Measurements from ENCODE around the gene SRP54.

SRP54 gene

GRCh38 chr14:34985740-34986139 lies 2.9 kb downstream of the SRP54 start:
- Histone ChIP-seq H3K4me3 (ENCODE audit: low read length) (no peak overlapping the region), H3K9me3 (ENCODE audit: control insufficient read depth, low read length) (no peaks in the 10 kb centered on the region), H3K27me3 (replicated peaks; ENCODE audit: control insufficient read depth, insufficient read depth, low read length) (no peaks in the 10 kb centered on the region), H3K4me1 (ENCODE audit: control insufficient read depth, insufficient read depth, low read length) (peaks cover 19% of the 10 kb centered on the region), H3K9ac (ENCODE audit: low read length) (no peak overlapping the region), H3K36me3 (ENCODE audit: control insufficient read depth, insufficient read depth, low read length, severe bottlenecking) (no peaks in the 10 kb centered on the region)
- DNase-seq (ENCODE audit: low read depth) = no peak

- H3K4me3 ChIP-seq (ENCODE audit: low read length) = no peak overlapping the region
Observed at GRCh38 chr14:34987180-34987579, 4.4 kb downstream of the SRP54 start.

GRCh38 chr14:34989762-34990161 lies 7.0 kb downstream of the SRP54 start:
- H3K9me3 ChIP-seq (ENCODE audit: control insufficient read depth, low read length) = no peaks in the 10 kb centered on the region
- H3K9ac ChIP-seq (ENCODE audit: low read length) = no peak overlapping the region
- no peak for DNase-seq (ENCODE audit: low read depth)
- H3K36me3 ChIP-seq (ENCODE audit: control insufficient read depth, insufficient read depth, low read length, severe bottlenecking) = no peaks in the 10 kb centered on the region
- H3K4me1 ChIP-seq (ENCODE audit: control insufficient read depth, insufficient read depth, low read length) = no peaks in the 10 kb centered on the region
- H3K4me3 ChIP-seq (ENCODE audit: low read length) = no peak overlapping the region
- H3K27me3 ChIP-seq (replicated peaks; ENCODE audit: control insufficient read depth, insufficient read depth, low read length) = no peaks in the 10 kb centered on the region

More at GRCh38 chr14:34987180-34987579, 4.4 kb downstream of the SRP54 start:
- H3K9me3 ChIP-seq (ENCODE audit: control insufficient read depth, low read length) = no peaks in the 10 kb centered on the region
- no peak overlapping the region for H3K9ac ChIP-seq (ENCODE audit: low read length)
- H3K27me3 ChIP-seq (replicated peaks; ENCODE audit: control insufficient read depth, insufficient read depth, low read length) = no peaks in the 10 kb centered on the region
- H3K36me3 ChIP-seq (ENCODE audit: control insufficient read depth, insufficient read depth, low read length, severe bottlenecking) = no peaks in the 10 kb centered on the region
- DNase-seq (ENCODE audit: low read depth) = no peak
- H3K4me1 ChIP-seq (ENCODE audit: control insufficient read depth, insufficient read depth, low read length) = peaks cover 12% of the 10 kb centered on the region

GRCh38 chr14:34993426-34993825 lies 10.6 kb downstream of the SRP54 start:
- H3K9ac ChIP-seq (ENCODE audit: low read length) = no peak overlapping the region
- H3K4me3 ChIP-seq (ENCODE audit: low read length) = no peak overlapping the region
- no peaks in the 10 kb centered on the region for H3K27me3 ChIP-seq (replicated peaks; ENCODE audit: control insufficient read depth, insufficient read depth, low read length)
- H3K36me3 ChIP-seq (ENCODE audit: control insufficient read depth, insufficient read depth, low read length, severe bottlenecking) = no peaks in the 10 kb centered on the region
- H3K4me1 ChIP-seq (ENCODE audit: control insufficient read depth, insufficient read depth, low read length) = no peaks in the 10 kb centered on the region
- DNase-seq (ENCODE audit: low read depth) = no peak
- no peaks in the 10 kb centered on the region for H3K9me3 ChIP-seq (ENCODE audit: control insufficient read depth, low read length)

- Histone ChIP-seq H3K9me3 (ENCODE audit: control insufficient read depth, low read length) (no peaks in the 10 kb centered on the region), H3K4me1 (ENCODE audit: control insufficient read depth, insufficient read depth, low read length) (no peaks in the 10 kb centered on the region), H3K27me3 (replicated peaks; ENCODE audit: control insufficient read depth, insufficient read depth, low read length) (no peaks in the 10 kb centered on the region), H3K9ac (ENCODE audit: low read length) (no peak overlapping the region), H3K4me3 (ENCODE audit: low read length) (no peak overlapping the region), H3K36me3 (ENCODE audit: control insufficient read depth, insufficient read depth, low read length, severe bottlenecking) (peaks cover 5% of the 10 kb centered on the region)
- no peak for DNase-seq (ENCODE audit: low read depth)
Observed at GRCh38 chr14:34994668-34995067, 11.9 kb downstream of the SRP54 start.

- H3K9me3 ChIP-seq (ENCODE audit: control insufficient read depth, low read length) = no peaks in the 10 kb centered on the region
- no peaks in the 10 kb centered on the region for H3K4me1 ChIP-seq (ENCODE audit: control insufficient read depth, insufficient read depth, low read length)
- no peak overlapping the region for H3K4me3 ChIP-seq (ENCODE audit: low read length)
- no peak overlapping the region for H3K9ac ChIP-seq (ENCODE audit: low read length)
- no peak for DNase-seq (ENCODE audit: low read depth)
- H3K27me3 ChIP-seq (replicated peaks; ENCODE audit: control insufficient read depth, insufficient read depth, low read length) = no peaks in the 10 kb centered on the region
- H3K36me3 ChIP-seq (ENCODE audit: control insufficient read depth, insufficient read depth, low read length, severe bottlenecking) = peaks cover 20% of the 10 kb centered on the region
Observed at GRCh38 chr14:34997762-34998161, 15.0 kb downstream of the SRP54 start.

- Histone ChIP-seq H3K4me3 (ENCODE audit: low read length) (no peak overlapping the region), H3K4me1 (ENCODE audit: control insufficient read depth, insufficient read depth, low read length) (no peaks in the 10 kb centered on the region), H3K9ac (ENCODE audit: low read length) (no peak overlapping the region), H3K27me3 (replicated peaks; ENCODE audit: control insufficient read depth, insufficient read depth, low read length) (no peaks in the 10 kb centered on the region), H3K9me3 (ENCODE audit: control insufficient read depth, low read length) (no peaks in the 10 kb centered on the region), H3K36me3 (ENCODE audit: control insufficient read depth, insufficient read depth, low read length, severe bottlenecking) (peaks cover 32% of the 10 kb centered on the region)
- no peak for DNase-seq (ENCODE audit: low read depth)
Observed at GRCh38 chr14:34999500-34999899, 16.7 kb downstream of the SRP54 start.

- Histone ChIP-seq H3K9ac (ENCODE audit: low read length) (no peak overlapping the region), H3K36me3 (ENCODE audit: control insufficient read depth, insufficient read depth, low read length, severe bottlenecking) (peaks cover 44% of the 10 kb centered on the region)
- no peak for DNase-seq (ENCODE audit: low read depth)
Observed at GRCh38 chr14:35001621-35002020, 18.8 kb downstream of the SRP54 start.

GRCh38 chr14:35004839-35005238 lies 22.0 kb downstream of the SRP54 start:
- H3K9ac ChIP-seq (ENCODE audit: low read length) = no peak overlapping the region
- no peaks in the 10 kb centered on the region for H3K27me3 ChIP-seq (replicated peaks; ENCODE audit: control insufficient read depth, insufficient read depth, low read length)
- no peaks in the 10 kb centered on the region for H3K4me1 ChIP-seq (ENCODE audit: control insufficient read depth, insufficient read depth, low read length)
- peaks cover 62% of the 10 kb centered on the region for H3K36me3 ChIP-seq (ENCODE audit: control insufficient read depth, insufficient read depth, low read length, severe bottlenecking)
- no peak for DNase-seq (ENCODE audit: low read depth)
- H3K9me3 ChIP-seq (ENCODE audit: control insufficient read depth, low read length) = no peaks in the 10 kb centered on the region
- H3K4me3 ChIP-seq (ENCODE audit: low read length) = no peak overlapping the region

More at GRCh38 chr14:35001621-35002020, 18.8 kb downstream of the SRP54 start:
- H3K27me3 ChIP-seq (replicated peaks; ENCODE audit: control insufficient read depth, insufficient read depth, low read length) = no peaks in the 10 kb centered on the region
- no peaks in the 10 kb centered on the region for H3K9me3 ChIP-seq (ENCODE audit: control insufficient read depth, low read length)
- H3K4me3 ChIP-seq (ENCODE audit: low read length) = no peak overlapping the region
- no peaks in the 10 kb centered on the region for H3K4me1 ChIP-seq (ENCODE audit: control insufficient read depth, insufficient read depth, low read length)

GRCh38 chr14:35016568-35016967 lies 33.8 kb downstream of the SRP54 start:
- H3K4me3 ChIP-seq (ENCODE audit: low read length) = no peak overlapping the region
- no peaks in the 10 kb centered on the region for H3K27me3 ChIP-seq (replicated peaks; ENCODE audit: control insufficient read depth, insufficient read depth, low read length)
- peaks cover 92% of the 10 kb centered on the region for H3K36me3 ChIP-seq (ENCODE audit: control insufficient read depth, insufficient read depth, low read length, severe bottlenecking)
- H3K4me1 ChIP-seq (ENCODE audit: control insufficient read depth, insufficient read depth, low read length) = no peaks in the 10 kb centered on the region
- no peak for DNase-seq (ENCODE audit: low read depth)
- no peak overlapping the region for H3K9ac ChIP-seq (ENCODE audit: low read length)
- no peaks in the 10 kb centered on the region for H3K9me3 ChIP-seq (ENCODE audit: control insufficient read depth, low read length)

GRCh38 chr14:35020713-35021112 lies 37.9 kb downstream of the SRP54 start:
- no peak overlapping the region for H3K9ac ChIP-seq (ENCODE audit: low read length)
- H3K4me1 ChIP-seq (ENCODE audit: control insufficient read depth, insufficient read depth, low read length) = no peaks in the 10 kb centered on the region
- H3K4me3 ChIP-seq (ENCODE audit: low read length) = no peak overlapping the region
- H3K27me3 ChIP-seq (replicated peaks; ENCODE audit: control insufficient read depth, insufficient read depth, low read length) = no peaks in the 10 kb centered on the region
- DNase-seq (ENCODE audit: low read depth) = no peak
- H3K36me3 ChIP-seq (ENCODE audit: control insufficient read depth, insufficient read depth, low read length, severe bottlenecking) = peaks cover 91% of the 10 kb centered on the region
- H3K9me3 ChIP-seq (ENCODE audit: control insufficient read depth, low read length) = no peaks in the 10 kb centered on the region

GRCh38 chr14:35028435-35028834 lies 45.6 kb downstream of the SRP54 start:
- no peaks in the 10 kb centered on the region for H3K9me3 ChIP-seq (ENCODE audit: control insufficient read depth, low read length)
- H3K4me1 ChIP-seq (ENCODE audit: control insufficient read depth, insufficient read depth, low read length) = no peaks in the 10 kb centered on the region
- no peak overlapping the region for H3K4me3 ChIP-seq (ENCODE audit: low read length)
- no peak overlapping the region for H3K9ac ChIP-seq (ENCODE audit: low read length)
- peaks cover 76% of the 10 kb centered on the region for H3K36me3 ChIP-seq (ENCODE audit: control insufficient read depth, insufficient read depth, low read length, severe bottlenecking)
- DNase-seq (ENCODE audit: low read depth) = no peak
- no peaks in the 10 kb centered on the region for H3K27me3 ChIP-seq (replicated peaks; ENCODE audit: control insufficient read depth, insufficient read depth, low read length)
